Lower leg skin (tissue), 3 donors: ENCODE data around the gene SCN2B.

Experiments used
- CTCF ChIP-seq, 3 donors: fragments of 450-650 bp; IDR thresholded peaks; one replicate each; pipeline ENCODE4 v1.5.1; 2016; ENCODE audit warnings: antibody characterized with exemption in 3 of 3, mild to moderate bottlenecking in 3 of 3, moderate library complexity in 2 of 3
- POLR2A ChIP-seq, 2 donors: fragments of 450-650 bp; IDR thresholded peaks; one replicate each; pipeline ENCODE4 v1.6.1; 2016 to 2017; ENCODE audit warnings: antibody characterized with exemption in 2 of 2, mild to moderate bottlenecking in 1 of 2, moderate library complexity in 1 of 2

- TF ChIP-seq CTCF (IDR thresholded peaks at IDR 0.05) (no peak), POLR2A (IDR thresholded peaks at IDR 0.05) (no peak)
Observed at GRCh38 chr11:118135051-118135795, 41.2 kb downstream of the SCN2B start.
